Ovary (tissue), 9 donors: ENCODE measurements around the gene TCF7L1. TPM values are rescaled to one million over a fixed set of nuclear protein-coding genes. Genes with fewer than 3 reads are reported as not detected.

ENCODE experiments used
- DNase-seq, 5 donors: peaks; one replicate each; pipeline ENCODE4 v3.0.0-alpha.2; 2019 to 2020
- H3K27ac ChIP-seq, 2 donors: fragments of 200-600 bp; one replicate each; pipeline versions ENCODE4 v1.5.1 to v1.8.0; 2019 to 2022
- H3K27me3 ChIP-seq: fragments of 200-600 bp; one replicate; pipeline ENCODE4 v1.8.0; 2022
- H3K36me3 ChIP-seq: fragments of 200-600 bp; sonication (generic); one replicate; pipeline ENCODE4 v1.5.1; 2019
- H3K4me1 ChIP-seq: one replicate; pipeline ENCODE4 v1.8.1; 2013; ENCODE audit warnings: mild to moderate bottlenecking, moderate library complexity; ENCODE audit not compliant: insufficient read depth
- H3K4me3 ChIP-seq: fragments of 200-600 bp; sonication (generic); one replicate; pipeline ENCODE4 v1.5.1; 2017
- H3K9me3 ChIP-seq, 2 donors: fragments of 200-600 bp in 1 of 2; sonication (generic) in 1 of 2; one replicate each; pipeline versions ENCODE4 v1.5.1 to v1.8.1; 2013 to 2019; ENCODE audit warnings: mild to moderate bottlenecking in 1 of 2, moderate library complexity in 1 of 2
- CTCF ChIP-seq, 3 donors: fragments of 450-650 bp in 2 of 3; fragments of 200-600 bp in 1 of 3; IDR thresholded peaks; one replicate each; pipeline versions ENCODE4 v1.5.1 to v1.8.0; 2016 to 2022; ENCODE audit warnings: antibody characterized with exemption in 3 of 3, mild to moderate bottlenecking in 1 of 3
- EP300 ChIP-seq: sonication (generic); formaldehyde crosslinking; IDR thresholded peaks from one replicate; pipeline ENCODE4 v1.6.1; 2017; ENCODE audit warnings: antibody characterized with exemption
- POLR2A ChIP-seq: fragments of 450-650 bp; IDR thresholded peaks from one replicate; pipeline ENCODE4 v1.6.1; 2017; ENCODE audit warnings: antibody characterized with exemption, mild to moderate bottlenecking, moderate library complexity
- WGBS, 3 donors: extraction: QIAGEN DNeasy Blood & Tissue Kit in 1 of 3; methylation state at CpG; one replicate each; pipeline versions ENCODE4 v1.1.5 to v1.1.7; 2013 to 2017; 5-methylcytosine and 5-hydroxymethylcytosine counted together
- intact Hi-C, 4 donors: fragments of 100-400 bp; cut with DNase I; formaldehyde crosslinking; loops; one replicate each; pipeline versions ENCODE4 v1.11.0 to v1.15.1; 2022 to 2023
- polyA plus RNA-seq, 2 donors: library from polyadenylated mRNA; stranded (reverse); fragments of 200-250 nt in 1 of 2; fragments of 350-450 nt in 1 of 2; fragmentation: Illumina TruSeq in 1 of 2; extraction: RNeasy Lipid Tissue Mini Kit (QIAGEN cat#74804) in 1 of 2; gene quantifications; one replicate each; pipeline ENCODE4 v1.2.3, GENCODE V29; 2013 to 2014
- total RNA-seq, 7 donors: library from RNA; depleted of rRNA in 2 of 7; stranded (reverse); fragments of >200 nt in 2 of 7; fragmentation: NEBNext Ultra II Directional in 3 of 7; extraction: Animal tissue kit (Norgen Biotek cat#: 25700) in 3 of 7; gene quantifications; one replicate each; pipeline versions ENCODE4 v1.1.0 to v1.2.4, GENCODE V29; 2016 to 2023
- donor health status: DM: no; HTN: no; CAD: no; lungs with moderate emphysema.
- donor health status: DM: no; HTN: no; CAD: no.
- donor health status: Bipolar disorder and iron deficiency.
- donor health status: DM: yes; HTN: yes; CAD: no.
- donor health status: DM: no; HTN: no; CAD: no.
- donor health status: DM: yes; HTN: yes; CAD: no.

The TCF7L1 gene
- total and polyA plus RNA-seq, 9 donors, result 5.2 to 29.8 (median 23.9) TPM

GRCh38 chr2:85183076-85183475 is 49.9 kb downstream of the TCF7L1 start:
- TF ChIP-seq EP300 (no peak), POLR2A (no peak), CTCF (IDR thresholded peaks at IDR 0.05) (no peak)
- WGBS, 3 donors, result 89 to 93% (median 92%) methylated on average over 3 of the region's 3 CpGs
- no peaks in the 10 kb centered on the region for H3K9me3 ChIP-seq
- H3K27ac ChIP-seq, result no peak overlapping the region
- peaks cover 4% of the 10 kb centered on the region for H3K4me1 ChIP-seq
- no peak for DNase-seq
- H3K27me3 ChIP-seq, result no peaks in the 10 kb centered on the region
- intact Hi-C loops, result no loop called here
- H3K36me3 ChIP-seq, result no peaks in the 10 kb centered on the region
- H3K4me3 ChIP-seq, result no peak overlapping the region

- Histone ChIP-seq H3K27me3 (no peaks in the 10 kb centered on the region), H3K9me3 (no peaks in the 10 kb centered on the region), H3K4me3 (no peak overlapping the region), H3K4me1 (peaks cover 4% of the 10 kb centered on the region), H3K27ac (no peak overlapping the region), H3K36me3 (no peaks in the 10 kb centered on the region)
- no peak for DNase-seq
- whole genome bisulfite sequencing, 3 donors, result 82 to 88% (median 88%) methylated on average over 4 of the region's 4 CpGs
- intact Hi-C loops, result no loop called here
- TF ChIP-seq POLR2A (no peak), CTCF (IDR thresholded peaks at IDR 0.05) (no peak), EP300 (no peak)
Observed at GRCh38 chr2:85183479-85183878, 50.3 kb downstream of the TCF7L1 start.

DNA sequence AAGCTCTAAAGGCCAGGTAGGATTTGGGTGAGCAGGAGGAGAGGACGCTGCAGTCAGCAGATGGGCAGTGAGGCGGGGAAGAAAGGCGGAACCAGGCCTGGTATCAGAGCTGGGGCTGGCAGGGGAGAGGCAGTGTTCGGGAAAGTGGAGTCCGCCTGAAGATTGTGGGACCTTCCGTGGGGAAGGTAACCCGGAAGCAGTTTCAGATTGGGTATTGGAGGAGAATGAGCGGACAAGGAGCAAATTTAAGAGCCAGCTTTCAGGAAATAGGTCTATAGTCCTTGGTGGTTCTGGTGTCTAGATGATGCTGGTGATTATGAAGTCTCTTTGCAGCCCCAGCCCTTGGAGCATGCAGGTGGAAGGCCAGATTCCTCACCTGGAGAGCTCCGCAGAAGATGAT is 51.0 kb downstream of the TCF7L1 start:
- H3K4me1 ChIP-seq, result peaks cover 4% of the 10 kb centered on the region

GRCh38 chr2:85184990-85185389 is 51.8 kb downstream of the TCF7L1 start:
- TF ChIP-seq POLR2A, result no peak
- TF ChIP-seq EP300, result no peak
- no peak for TF ChIP-seq CTCF (IDR thresholded peaks at IDR 0.05)
- Histone ChIP-seq H3K4me1 (no peaks in the 10 kb centered on the region), H3K9me3 (no peaks in the 10 kb centered on the region), H3K27me3 (no peaks in the 10 kb centered on the region), H3K36me3 (no peaks in the 10 kb centered on the region), H3K4me3 (no peak overlapping the region), H3K27ac (no peak overlapping the region)
- intact Hi-C loops, result no loop called here
- no peak for DNase-seq
- WGBS, 3 donors, result 93 to 94% (median 93%) methylated on average over 6 of the region's 6 CpGs

More for the DNA sequence above, 51.0 kb downstream of the TCF7L1 start:
- TF ChIP-seq EP300, result no peak
- no peak for TF ChIP-seq POLR2A
- 94 to 96% (median 95%) methylated on average over 9 of the region's 9 CpGs for WGBS, 3 donors
- no peak overlapping the region for H3K27ac ChIP-seq
- DNase-seq, result no peak
- no peak overlapping the region for H3K4me3 ChIP-seq
- intact Hi-C loops, result no loop called here
- no peaks in the 10 kb centered on the region for H3K9me3 ChIP-seq
- H3K36me3 ChIP-seq, result no peaks in the 10 kb centered on the region
- no peaks in the 10 kb centered on the region for H3K27me3 ChIP-seq

DNA sequence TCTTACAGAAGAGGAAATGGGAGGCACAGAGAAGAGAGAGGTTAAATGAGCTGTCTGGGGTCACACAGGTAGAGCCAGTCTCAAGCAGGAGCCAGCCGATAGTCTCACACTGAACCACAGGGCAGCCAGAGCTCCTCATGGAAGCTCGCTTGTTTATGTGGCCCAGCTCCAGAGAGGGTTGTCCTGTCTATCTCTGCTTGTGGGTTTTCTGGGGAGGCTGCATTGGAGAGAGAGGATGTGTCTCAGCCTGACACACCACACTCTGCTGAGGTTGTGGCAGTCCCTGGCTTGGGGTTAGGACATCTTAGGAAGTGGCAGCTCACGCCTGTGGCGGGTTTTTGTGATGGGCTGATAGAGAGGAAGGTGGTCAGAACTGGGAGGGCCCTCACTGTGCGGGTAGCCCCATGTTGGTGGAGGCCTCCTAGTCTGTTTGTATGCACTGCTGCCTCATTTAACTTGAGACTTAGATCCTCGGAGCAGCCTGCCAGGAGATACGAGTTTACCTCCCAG is 52.3 kb downstream of the TCF7L1 start:
- H3K4me1 ChIP-seq, result no peaks in the 10 kb centered on the region
- no peaks in the 10 kb centered on the region for H3K27me3 ChIP-seq
- TF ChIP-seq CTCF (IDR thresholded peaks at IDR 0.05), result no peak
- H3K36me3 ChIP-seq, result no peaks in the 10 kb centered on the region
- intact Hi-C loops, result no loop called here
- no peak overlapping the region for H3K27ac ChIP-seq
- WGBS, 3 donors, result 89 to 91% (median 91%) methylated on average over 7 of the region's 7 CpGs
- H3K9me3 ChIP-seq, result no peaks in the 10 kb centered on the region
- DNase-seq, result no peak
- H3K4me3 ChIP-seq, result no peak overlapping the region
